GM21528 (cell line): Measurements from ENCODE around the gene CCDC74B.
"Not testable (repeated sequence)": the region's sequence is repeated elsewhere in the genome, so short reads cannot be mapped to it uniquely, and the experiment has no call there.

ENCODE experiments used
- ATAC-seq: cut with Tn5 transposase; IDR thresholded peaks from one replicate; pipeline ENCODE4 v1.9.1; 2021; ENCODE audit warnings: mild to moderate bottlenecking, moderate library complexity; ENCODE audit not compliant: unreplicated experiment, low FRiP score

Gene CCDC74B

GRCh38 chr2:130145006-130145414, at the start of gene CCDC74B:
TSS of gene CCDC74B (minus strand) at chr2:130145112. CDS start at chr2:130144996, 116 bp downstream.
- peak; percentile 87 for ATAC-seq

- not testable (repeated sequence) for ATAC-seq
These were observed 48.9 kb upstream of the CCDC74B start for GRCh38 chr2:130193824-130194223.

GRCh38 chr2:130192451-130192850, 47.5 kb upstream of the CCDC74B start:
- ATAC-seq: not testable (repeated sequence)

GRCh38 chr2:130191319-130191718, 46.4 kb upstream of the CCDC74B start:
- not testable (repeated sequence) for ATAC-seq

GRCh38 chr2:130190237-130190636, 45.3 kb upstream of the CCDC74B start:
- no peak for ATAC-seq

- not testable (repeated sequence) for ATAC-seq
These were observed 44.0 kb upstream of the CCDC74B start for GRCh38 chr2:130188958-130189357.

GRCh38 chr2:130187859-130188792, 43.2 kb upstream of the CCDC74B start:
- not testable (repeated sequence) for ATAC-seq

- no peak for ATAC-seq
These were observed 42.4 kb upstream of the CCDC74B start for GRCh38 chr2:130187268-130187667.

GRCh38 chr2:130186391-130186790, 41.5 kb upstream of the CCDC74B start:
- no peak for ATAC-seq

- ATAC-seq: no peak
These were observed 41.0 kb upstream of the CCDC74B start for GRCh38 chr2:130185896-130186295.

- ATAC-seq: no peak
These were observed 40.5 kb upstream of the CCDC74B start for GRCh38 chr2:130185436-130185835.

- ATAC-seq: no peak
These were observed 38.8 kb upstream of the CCDC74B start for GRCh38 chr2:130183512-130184373.

GRCh38 chr2:130182826-130183511, 38.1 kb upstream of the CCDC74B start:
- ATAC-seq: not testable (repeated sequence)

GRCh38 chr2:130181880-130182682, 37.2 kb upstream of the CCDC74B start, which contains the start of gene MZT2B:
TSS of gene MZT2B (plus strand) at chr2:130182262. CDS start at chr2:130182283, 21 bp downstream.
- peak; percentile 80 for ATAC-seq

GRCh38 chr2:130181325-130181879, 36.5 kb upstream of the CCDC74B start, which contains the start of gene SMPD4:
TSS of gene SMPD4 (minus strand) at chr2:130181602. CDS start at chr2:130176592, 5,010 bp downstream.
- peak; percentile 56 for ATAC-seq

GRCh38 chr2:130180404-130181324, 35.8 kb upstream of the CCDC74B start:
- ATAC-seq: peak; percentile 1

- ATAC-seq: not testable (repeated sequence)
These were observed 30.0 kb upstream of the CCDC74B start for GRCh38 chr2:130174866-130175265.

GRCh38 chr2:130169896-130170295, 25.0 kb upstream of the CCDC74B start:
- ATAC-seq: no peak
